Measurements from ENCODE around the gene WSCD1.

Gene WSCD1

DNA sequence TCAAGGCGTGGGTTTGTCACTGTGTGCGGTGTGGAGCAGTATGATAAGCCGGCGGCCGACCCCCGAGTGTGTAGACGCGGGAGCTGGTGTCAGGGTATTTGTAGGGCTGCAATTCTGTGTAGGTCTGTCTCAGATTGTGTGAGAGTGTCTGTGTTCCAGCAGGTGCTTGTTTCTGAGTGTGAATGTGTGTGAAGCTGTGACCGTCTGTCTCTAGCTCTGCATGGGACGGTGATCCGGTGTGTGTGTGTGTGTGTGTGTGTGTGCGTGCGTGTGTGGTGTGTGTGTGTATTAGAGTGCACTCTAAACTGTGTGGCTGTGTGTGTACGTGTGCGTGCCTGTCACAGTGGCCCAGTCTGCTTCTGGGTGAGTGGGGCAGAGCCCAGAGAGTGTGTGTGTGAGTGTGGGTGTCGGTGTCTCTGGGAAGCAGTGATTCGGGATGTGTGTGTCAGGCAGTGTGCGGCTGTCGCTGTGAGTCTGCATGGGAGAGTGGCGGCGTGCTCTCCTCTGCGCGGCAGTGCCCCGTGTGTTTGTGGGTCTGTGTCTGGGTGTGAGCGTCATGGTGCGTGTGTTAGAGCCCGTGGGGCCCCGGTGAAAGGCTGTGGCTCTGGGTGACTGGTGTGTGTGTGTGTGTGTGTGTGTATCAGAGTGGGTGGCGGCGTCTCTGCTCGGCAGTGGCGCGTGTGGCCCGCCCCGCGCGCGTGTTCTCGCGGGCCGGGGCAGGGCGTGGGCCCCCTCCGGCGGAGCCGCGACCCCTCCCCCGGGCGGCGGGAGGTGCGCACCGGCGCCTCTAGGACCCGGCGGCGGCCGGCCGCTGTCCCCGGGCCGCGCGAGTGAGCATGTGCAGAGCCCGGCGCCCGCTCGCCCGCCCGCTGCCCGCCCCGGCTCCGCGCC lies at the start of gene WSCD1:
TSS of gene WSCD1 (plus strand) at position 841 of the 891 bp plus-strand sequence. CDS start 10,280 bp downstream, outside the sequence.
- no peak within 1 kb of the TSS for H3K4me3 ChIP-seq (ENCODE audit: low read length)
- H2AFZ ChIP-seq (ENCODE audit: low read depth, low read length), result no peak within 1 kb of the TSS
- H4K20me1 ChIP-seq (ENCODE audit: insufficient read depth, low read length), result no peaks in the 10 kb centered on the region
- no peaks in the 10 kb centered on the region for H3K9me3 ChIP-seq (ENCODE audit: insufficient read depth, low read length)
- no peak within 1 kb of the TSS for H3K4me2 ChIP-seq (ENCODE audit: low read length)
- H3K27me3 ChIP-seq (ENCODE audit: low read depth, low read length), result no peaks in the 10 kb centered on the region
- no peak within 1 kb of the TSS for H3K27ac ChIP-seq (ENCODE audit: low read length)
- H3K36me3 ChIP-seq (replicated peaks; ENCODE audit: low read depth, low read length), result no peaks in the 10 kb centered on the region
- TF ChIP-seq EZH2phosphoT487 (IDR thresholded peaks at IDR 0.05; ENCODE audit: low read depth), result no peak
- no peak for TF ChIP-seq CTCF (IDR thresholded peaks at IDR 0.05; ENCODE audit: low read depth, low read length)
- H3K79me2 ChIP-seq (ENCODE audit: low read length), result no peaks in the 10 kb centered on the region
- no peaks in the 10 kb centered on the region for H3K4me1 ChIP-seq (ENCODE audit: low read length)
- no peak within 1 kb of the TSS for H3K9ac ChIP-seq (ENCODE audit: low read length)

DNA sequence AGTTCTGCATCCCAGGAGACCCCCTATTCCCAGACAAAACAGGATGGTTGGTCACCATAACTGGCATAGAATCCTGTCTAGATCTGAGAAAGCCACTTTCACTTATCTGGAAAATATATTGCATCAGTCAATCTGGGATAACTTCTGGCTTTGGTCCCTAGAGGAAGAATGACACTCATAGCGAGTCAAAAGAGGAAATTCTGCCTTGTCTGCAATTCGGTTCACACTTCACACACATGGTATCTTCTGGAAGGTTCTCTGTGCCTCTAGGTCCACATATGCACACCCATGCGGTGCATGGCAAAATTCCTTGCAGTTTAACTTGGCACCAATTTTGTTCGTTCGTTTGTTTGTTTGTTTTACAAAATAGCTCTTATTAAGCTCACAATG lies 49.2 kb upstream of the WSCD1 start:
- H3K36me3 ChIP-seq (replicated peaks; ENCODE audit: low read depth, low read length), result no peaks in the 10 kb centered on the region
- H3K9ac ChIP-seq (ENCODE audit: low read length), result no peak overlapping the region
- H3K9me3 ChIP-seq (ENCODE audit: insufficient read depth, low read length), result no peaks in the 10 kb centered on the region
- H3K4me3 ChIP-seq (ENCODE audit: low read length), result no peak overlapping the region
- no peak overlapping the region for H3K4me2 ChIP-seq (ENCODE audit: low read length)
- no peaks in the 10 kb centered on the region for H4K20me1 ChIP-seq (ENCODE audit: insufficient read depth, low read length)
- H3K27ac ChIP-seq (ENCODE audit: low read length), result no peak overlapping the region
- H2AFZ ChIP-seq (ENCODE audit: low read depth, low read length), result no peak overlapping the region
- no peaks in the 10 kb centered on the region; the same call in 1 of the 2 replicates for H3K27me3 ChIP-seq (ENCODE audit: low read depth, low read length)
- H3K79me2 ChIP-seq (ENCODE audit: low read length), result no peaks in the 10 kb centered on the region
- TF ChIP-seq EZH2phosphoT487 (IDR thresholded peaks at IDR 0.05; ENCODE audit: low read depth), result no peak
- TF ChIP-seq CTCF (IDR thresholded peaks at IDR 0.05; ENCODE audit: low read depth, low read length), result no peak
- no peaks in the 10 kb centered on the region for H3K4me1 ChIP-seq (ENCODE audit: low read length)

DNA sequence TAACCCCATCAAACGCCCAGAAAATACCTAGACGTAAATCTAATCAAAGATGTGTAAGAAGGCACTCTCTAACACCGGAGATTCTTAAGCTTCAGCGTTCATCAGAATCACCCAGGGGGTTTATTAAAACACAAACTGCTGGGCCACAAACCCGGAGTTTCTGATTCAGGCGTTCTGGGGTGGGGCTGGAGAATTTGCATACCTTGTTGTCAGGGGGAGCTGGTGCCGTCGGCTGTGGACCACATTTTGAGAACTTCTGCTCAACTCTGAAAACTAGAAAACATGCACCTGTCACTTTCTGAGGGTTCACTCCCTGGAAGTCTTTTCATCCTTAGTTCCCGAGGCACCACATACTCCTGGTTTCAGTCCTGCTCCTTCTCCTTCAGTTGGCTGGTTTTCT lies 48.6 kb upstream of the WSCD1 start:
- no peaks in the 10 kb centered on the region; the same call in 1 of the 2 replicates for H3K27me3 ChIP-seq (ENCODE audit: low read depth, low read length)
- no peak overlapping the region for H3K4me3 ChIP-seq (ENCODE audit: low read length)
- no peaks in the 10 kb centered on the region for H3K9me3 ChIP-seq (ENCODE audit: insufficient read depth, low read length)
- H3K4me2 ChIP-seq (ENCODE audit: low read length), result no peak overlapping the region
- no peak overlapping the region for H3K9ac ChIP-seq (ENCODE audit: low read length)
- H2AFZ ChIP-seq (ENCODE audit: low read depth, low read length), result no peak overlapping the region
- no peaks in the 10 kb centered on the region for H3K4me1 ChIP-seq (ENCODE audit: low read length)
- H4K20me1 ChIP-seq (ENCODE audit: insufficient read depth, low read length), result no peaks in the 10 kb centered on the region
- no peaks in the 10 kb centered on the region for H3K36me3 ChIP-seq (replicated peaks; ENCODE audit: low read depth, low read length)
- no peak for TF ChIP-seq EZH2phosphoT487 (IDR thresholded peaks at IDR 0.05; ENCODE audit: low read depth)
- TF ChIP-seq CTCF (IDR thresholded peaks at IDR 0.05; ENCODE audit: low read depth, low read length), result no peak
- no peak overlapping the region for H3K27ac ChIP-seq (ENCODE audit: low read length)
- no peaks in the 10 kb centered on the region for H3K79me2 ChIP-seq (ENCODE audit: low read length)

GRCh38 chr17:6023036-6023831 lies 46.9 kb upstream of the WSCD1 start:
- Histone ChIP-seq H2AFZ (ENCODE audit: low read depth, low read length) (no peak overlapping the region), H3K4me3 (ENCODE audit: low read length) (no peak overlapping the region), H3K4me2 (ENCODE audit: low read length) (no peak overlapping the region), H3K4me1 (ENCODE audit: low read length) (no peaks in the 10 kb centered on the region), H4K20me1 (ENCODE audit: insufficient read depth, low read length) (no peaks in the 10 kb centered on the region), H3K9me3 (ENCODE audit: insufficient read depth, low read length) (no peaks in the 10 kb centered on the region), H3K9ac (ENCODE audit: low read length) (no peak overlapping the region), H3K36me3 (replicated peaks; ENCODE audit: low read depth, low read length) (no peaks in the 10 kb centered on the region), H3K27ac (ENCODE audit: low read length) (no peak overlapping the region), H3K79me2 (ENCODE audit: low read length) (no peaks in the 10 kb centered on the region), H3K27me3 (ENCODE audit: low read depth, low read length) (no peaks in the 10 kb centered on the region; the same call in 1 of the 2 replicates)
- TF ChIP-seq CTCF (IDR thresholded peaks at IDR 0.05; ENCODE audit: low read depth, low read length), result no peak
